Mesothelial cell of epicardium (in vitro differentiated cells): ENCODE data around the gene SCN9A. TPM values are rescaled to one million over a fixed set of nuclear protein-coding genes. Genes with fewer than 3 reads are reported as not detected.
"Not testable (repeated sequence)": the region's sequence is repeated elsewhere in the genome, so short reads cannot be mapped to it uniquely, and the experiment has no call there.

Source experiments
- DNase-seq, 2 experiments: peaks; one replicate each; pipeline ENCODE4 v3.0.0; 2021; ENCODE audit warnings: low spot score in 2 of 2; ENCODE audit not compliant: unreplicated experiment in 2 of 2
- H3K27ac Mint-ChIP-seq: 2 replicates; pipeline ENCODE4 v1.8.0; 2021; ENCODE audit warnings: mixed read lengths
- H3K27me3 Mint-ChIP-seq: 2 replicates; pipeline ENCODE4 v1.8.0; 2021; ENCODE audit warnings: low read depth, mixed read lengths
- H3K36me3 Mint-ChIP-seq: 2 replicates; pipeline ENCODE4 v1.8.0; 2021; ENCODE audit warnings: mixed read lengths
- H3K4me1 Mint-ChIP-seq: 2 replicates; pipeline ENCODE4 v1.8.0; 2021; ENCODE audit warnings: mixed read lengths
- H3K4me3 Mint-ChIP-seq: 2 replicates; pipeline ENCODE4 v1.8.0; 2021; ENCODE audit warnings: mild to moderate bottlenecking, moderate library complexity, mixed read lengths
- H3K9me3 Mint-ChIP-seq: 2 replicates; pipeline ENCODE4 v1.8.0; 2021; ENCODE audit warnings: mixed read lengths
- CTCF ChIP-seq: fragments of 200-600 bp; sonication (generic); IDR thresholded peaks from one replicate; pipeline ENCODE4 v1.5.0; 2021; ENCODE audit warnings: antibody characterized with exemption; ENCODE audit not compliant: unreplicated experiment
- total RNA-seq: library from RNA; stranded (reverse); gene quantifications from 3 replicates; pipeline ENCODE4 v1.2.1, GENCODE V29; 2021

SCN9A gene
- total RNA-seq, 1 donor from 2014 or later, result 2.5 TPM

GRCh38 chr2:166413255-166413654 is 37.5 kb upstream of the SCN9A start:
- H3K4me3 Mint-ChIP-seq, result no peak overlapping the region
- peaks cover 3% of the 10 kb centered on the region for H3K27me3 Mint-ChIP-seq
- H3K4me1 Mint-ChIP-seq, result peaks cover 7% of the 10 kb centered on the region
- H3K36me3 Mint-ChIP-seq, result no peaks in the 10 kb centered on the region
- no peak for DNase-seq
- H3K9me3 Mint-ChIP-seq, result peaks cover 6% of the 10 kb centered on the region
- no peak overlapping the region for H3K27ac Mint-ChIP-seq
- no peak for TF ChIP-seq CTCF

DNA sequence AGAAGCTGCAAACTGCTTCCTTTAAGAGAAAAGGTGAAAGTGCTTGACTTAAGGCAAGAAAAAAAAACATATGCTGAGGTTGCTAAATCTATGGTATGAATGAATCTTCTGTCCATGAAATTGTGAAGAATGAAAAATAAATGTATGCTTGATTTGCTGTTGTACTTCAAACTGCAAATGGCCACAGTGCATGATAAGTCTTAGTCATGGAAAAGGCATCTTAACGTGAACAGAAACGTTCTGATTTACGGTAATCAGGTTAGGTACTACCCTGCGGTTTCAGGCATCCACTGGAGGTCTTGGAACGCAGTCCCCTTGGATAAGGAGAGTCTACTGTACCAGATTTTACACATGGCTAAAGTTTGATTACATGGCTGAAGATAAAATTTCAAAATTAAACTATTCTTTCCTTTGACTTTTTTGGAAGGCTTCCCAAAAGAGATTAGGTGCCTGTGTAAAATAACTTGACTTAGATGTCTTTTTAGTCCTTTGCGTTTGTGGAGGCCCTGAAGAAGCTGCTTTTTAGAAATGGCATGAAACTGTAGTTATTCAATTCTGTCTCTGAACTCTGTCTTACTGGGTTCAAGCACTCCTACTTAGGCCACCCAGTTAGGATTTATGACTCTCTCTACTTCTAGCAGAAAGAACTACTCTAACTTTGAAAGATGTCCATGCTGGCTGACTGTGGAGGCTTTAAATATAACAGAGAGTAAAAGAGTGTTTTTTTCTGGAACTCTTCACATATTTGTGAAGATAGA is 35.9 kb upstream of the SCN9A start:
- Mint-ChIP-seq H3K36me3 (no peaks in the 10 kb centered on the region), H3K4me3 (no peak overlapping the region), H3K4me1 (peaks cover 7% of the 10 kb centered on the region), H3K27me3 (peaks cover 11% of the 10 kb centered on the region), H3K9me3 (peaks cover 6% of the 10 kb centered on the region), H3K27ac (peak overlapping the region; percentile 60)
- DNase-seq, result no peak
- TF ChIP-seq CTCF, result no peak

GRCh38 chr2:166410828-166411472 is 35.2 kb upstream of the SCN9A start:
- H3K9me3 Mint-ChIP-seq, result no peaks in the 10 kb centered on the region
- TF ChIP-seq CTCF, result no peak
- peaks cover 7% of the 10 kb centered on the region for H3K4me1 Mint-ChIP-seq
- no peak overlapping the region for H3K4me3 Mint-ChIP-seq
- peaks cover 11% of the 10 kb centered on the region for H3K27me3 Mint-ChIP-seq
- H3K27ac Mint-ChIP-seq, result no peak overlapping the region
- no peaks in the 10 kb centered on the region for H3K36me3 Mint-ChIP-seq
- DNase-seq, result no peak

DNA sequence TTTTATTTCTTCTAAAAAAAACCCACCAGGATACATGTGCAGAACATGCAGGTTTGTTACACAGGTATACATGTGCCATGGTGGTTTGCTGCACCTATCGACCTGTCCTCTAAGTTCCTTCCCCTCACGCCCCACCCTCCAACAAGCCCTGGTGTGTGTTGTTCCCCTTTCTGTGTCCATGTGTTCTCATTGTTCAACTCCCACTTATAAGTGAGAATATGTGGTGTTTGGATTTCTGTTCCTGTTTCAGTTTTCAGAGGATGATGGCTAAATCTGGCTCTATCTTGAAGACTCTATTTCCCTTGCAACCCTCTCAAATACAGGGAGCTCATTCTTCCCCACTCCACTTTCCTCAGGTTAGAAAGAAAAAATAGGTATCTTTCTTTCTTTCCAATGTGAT is 32.0 kb upstream of the SCN9A start:
- peaks cover 14% of the 10 kb centered on the region for H3K27me3 Mint-ChIP-seq

DNA sequence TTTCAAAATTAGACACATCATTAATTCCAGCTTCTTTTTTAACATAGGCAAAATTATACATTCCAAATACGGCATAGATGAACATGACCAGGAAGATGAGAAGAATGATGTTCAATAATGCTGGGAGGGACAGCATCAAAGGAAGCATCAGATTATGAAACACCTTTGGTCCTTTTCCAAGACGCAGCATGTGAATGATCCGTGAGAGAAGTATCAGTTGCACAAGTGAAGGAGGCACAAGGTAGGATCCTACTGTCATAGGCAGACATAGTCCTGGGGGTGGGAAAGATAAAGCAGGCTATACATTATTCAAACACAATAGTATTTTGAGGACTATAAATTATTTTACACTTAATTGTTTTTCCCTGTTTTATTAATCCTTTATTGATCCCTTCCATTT is 30.6 kb upstream of the SCN9A start:
- Mint-ChIP-seq H3K27me3 (peaks cover 24% of the 10 kb centered on the region), H3K27ac (no peak overlapping the region), H3K36me3 (no peaks in the 10 kb centered on the region), H3K9me3 (no peaks in the 10 kb centered on the region), H3K4me3 (no peak overlapping the region), H3K4me1 (peaks cover 5% of the 10 kb centered on the region)
- no peak for TF ChIP-seq CTCF
- DNase-seq, result no peak

More for the DNA sequence above, 32.0 kb upstream of the SCN9A start:
- not testable (repeated sequence) for H3K27ac Mint-ChIP-seq, H3K9me3 Mint-ChIP-seq, DNase-seq, H3K4me3 Mint-ChIP-seq, H3K36me3 Mint-ChIP-seq
- H3K4me1 Mint-ChIP-seq, result peaks cover 11% of the 10 kb centered on the region

GRCh38 chr2:166405569-166405926 is 29.8 kb upstream of the SCN9A start:
- no peak for TF ChIP-seq CTCF
- Mint-ChIP-seq H3K27me3 (peaks cover 25% of the 10 kb centered on the region), H3K4me3 (no peak overlapping the region), H3K27ac (no peak overlapping the region), H3K36me3 (no peaks in the 10 kb centered on the region), H3K9me3 (peaks cover under 1% of the 10 kb centered on the region), H3K4me1 (peaks cover 4% of the 10 kb centered on the region)
- no peak for DNase-seq
